ENCODE results near the gene SSBP2.

DNA sequence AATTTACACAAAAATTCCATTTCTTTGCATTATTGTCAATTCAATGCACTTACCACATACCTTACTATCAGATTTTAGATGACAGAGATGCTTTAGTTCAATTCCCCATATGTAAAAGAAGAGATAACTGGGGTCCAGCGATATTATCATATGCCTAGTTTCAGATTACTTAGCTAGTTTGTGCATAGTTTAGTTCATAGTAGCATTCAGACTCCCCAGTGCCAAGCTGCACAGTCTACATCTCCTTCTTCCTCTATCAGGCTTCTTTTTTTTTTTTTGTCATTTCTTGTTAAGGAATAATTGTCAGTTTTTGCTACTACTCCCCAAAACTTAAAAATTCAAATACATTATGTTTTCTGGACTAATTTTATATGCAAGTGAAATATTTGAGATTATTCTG lies 175.0 kb downstream of the SSBP2 start:
- TF ChIP-seq POLR2A (IDR thresholded peaks at IDR 0.05): no peak
- TF ChIP-seq, protein P1, sequence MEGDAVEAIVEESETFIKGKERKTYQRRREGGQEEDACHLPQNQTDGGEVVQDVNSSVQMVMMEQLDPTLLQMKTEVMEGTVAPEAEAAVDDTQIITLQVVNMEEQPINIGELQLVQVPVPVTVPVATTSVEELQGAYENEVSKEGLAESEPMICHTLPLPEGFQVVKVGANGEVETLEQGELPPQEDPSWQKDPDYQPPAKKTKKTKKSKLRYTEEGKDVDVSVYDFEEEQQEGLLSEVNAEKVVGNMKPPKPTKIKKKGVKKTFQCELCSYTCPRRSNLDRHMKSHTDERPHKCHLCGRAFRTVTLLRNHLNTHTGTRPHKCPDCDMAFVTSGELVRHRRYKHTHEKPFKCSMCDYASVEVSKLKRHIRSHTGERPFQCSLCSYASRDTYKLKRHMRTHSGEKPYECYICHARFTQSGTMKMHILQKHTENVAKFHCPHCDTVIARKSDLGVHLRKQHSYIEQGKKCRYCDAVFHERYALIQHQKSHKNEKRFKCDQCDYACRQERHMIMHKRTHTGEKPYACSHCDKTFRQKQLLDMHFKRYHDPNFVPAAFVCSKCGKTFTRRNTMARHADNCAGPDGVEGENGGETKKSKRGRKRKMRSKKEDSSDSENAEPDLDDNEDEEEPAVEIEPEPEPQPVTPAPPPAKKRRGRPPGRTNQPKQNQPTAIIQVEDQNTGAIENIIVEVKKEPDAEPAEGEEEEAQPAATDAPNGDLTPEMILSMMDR (IDR thresholded peaks at IDR 0.05): no peak
